Epithelial cell of proximal tubule (primary cell): ENCODE data around the gene CUL2. TPM values are rescaled to one million over a fixed set of nuclear protein-coding genes. Genes with fewer than 3 reads are reported as not detected.
A peak's percentile ranks its signal among the peaks of the same experiment; 100 is the strongest.

Source experiments
- DNase-seq: peaks from one replicate; pipeline ENCODE4 v3.0.0-alpha.2; 2011; ENCODE audit warnings: low read depth
- H3K4me3 ChIP-seq: 2 replicates; pipeline ENCODE4 v1.5.1; 2011; ENCODE audit warnings: low read depth, mild to moderate bottlenecking, low read length
- total RNA-seq: library from RNA; depleted of rRNA; stranded (reverse); fragments of >200 nt; gene quantifications from 2 replicates; pipeline ENCODE4 v1.2.3, GENCODE V29; 2015
- TF ChIP-seq, protein P1 (sequence below): conservative IDR thresholded peaks from 2 replicates; pipeline ENCODE4 v1.5.1; 2012; ENCODE audit warnings: low read depth, mild to moderate bottlenecking, low read length

CUL2 gene
- total RNA-seq, 1 donor from 2014 or later: 24.8 TPM

DNA sequence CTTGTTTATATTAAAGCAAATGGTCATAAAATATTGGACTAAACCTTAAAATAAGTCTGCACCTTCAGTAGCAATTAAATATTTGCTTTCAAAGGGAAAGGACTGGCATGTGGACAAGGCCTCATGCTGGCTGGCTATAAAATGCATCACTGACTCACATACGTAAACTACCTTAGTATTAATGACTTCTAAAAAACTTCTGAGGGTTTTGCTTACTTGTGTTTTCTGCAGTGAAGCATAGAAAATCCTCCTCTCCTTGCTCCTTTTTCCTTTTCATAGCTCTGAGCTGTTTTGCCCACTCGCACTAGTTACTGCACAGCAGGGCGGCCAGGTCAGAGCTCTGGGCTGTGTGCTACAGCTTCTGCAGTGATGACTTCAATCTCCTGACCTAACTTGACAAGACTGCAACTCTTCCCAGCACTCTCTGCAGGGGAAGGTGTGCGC lies 82.3 kb downstream of the CUL2 start:
- TF ChIP-seq, protein P1, sequence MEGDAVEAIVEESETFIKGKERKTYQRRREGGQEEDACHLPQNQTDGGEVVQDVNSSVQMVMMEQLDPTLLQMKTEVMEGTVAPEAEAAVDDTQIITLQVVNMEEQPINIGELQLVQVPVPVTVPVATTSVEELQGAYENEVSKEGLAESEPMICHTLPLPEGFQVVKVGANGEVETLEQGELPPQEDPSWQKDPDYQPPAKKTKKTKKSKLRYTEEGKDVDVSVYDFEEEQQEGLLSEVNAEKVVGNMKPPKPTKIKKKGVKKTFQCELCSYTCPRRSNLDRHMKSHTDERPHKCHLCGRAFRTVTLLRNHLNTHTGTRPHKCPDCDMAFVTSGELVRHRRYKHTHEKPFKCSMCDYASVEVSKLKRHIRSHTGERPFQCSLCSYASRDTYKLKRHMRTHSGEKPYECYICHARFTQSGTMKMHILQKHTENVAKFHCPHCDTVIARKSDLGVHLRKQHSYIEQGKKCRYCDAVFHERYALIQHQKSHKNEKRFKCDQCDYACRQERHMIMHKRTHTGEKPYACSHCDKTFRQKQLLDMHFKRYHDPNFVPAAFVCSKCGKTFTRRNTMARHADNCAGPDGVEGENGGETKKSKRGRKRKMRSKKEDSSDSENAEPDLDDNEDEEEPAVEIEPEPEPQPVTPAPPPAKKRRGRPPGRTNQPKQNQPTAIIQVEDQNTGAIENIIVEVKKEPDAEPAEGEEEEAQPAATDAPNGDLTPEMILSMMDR: no peak
- no peak for DNase-seq
- no peak overlapping the region for H3K4me3 ChIP-seq

GRCh38 chr10:35006836-35007235 lies 83.3 kb downstream of the CUL2 start:
- H3K4me3 ChIP-seq: no peak overlapping the region
- DNase-seq: no peak
- TF ChIP-seq, protein P1: no peak

GRCh38 chr10:35005868-35006267 lies 84.3 kb downstream of the CUL2 start:
- DNase-seq: peak; percentile 55
- no peak overlapping the region for H3K4me3 ChIP-seq
- TF ChIP-seq, protein P1: no peak

DNA sequence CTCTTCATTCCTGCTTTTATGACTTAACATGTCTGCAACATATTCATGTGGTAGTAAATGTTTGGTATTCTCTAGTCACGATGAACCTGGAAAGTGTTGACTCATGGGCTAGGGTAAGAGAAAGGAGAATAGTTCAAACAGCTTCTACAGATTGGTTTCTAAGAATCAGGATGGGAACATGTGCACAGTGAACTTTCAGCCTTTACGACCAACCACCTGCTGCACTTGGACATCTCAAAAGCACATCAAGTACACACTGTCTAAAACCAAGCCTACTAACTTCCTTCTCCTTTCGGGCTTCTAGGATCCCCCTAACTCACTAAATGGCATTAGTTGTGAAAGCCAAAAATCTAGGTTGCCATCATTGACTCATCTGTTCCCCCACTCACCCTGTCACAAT lies 85.5 kb downstream of the CUL2 start:
- TF ChIP-seq, protein P1: no peak
- DNase-seq: no peak
- no peak overlapping the region for H3K4me3 ChIP-seq

DNA sequence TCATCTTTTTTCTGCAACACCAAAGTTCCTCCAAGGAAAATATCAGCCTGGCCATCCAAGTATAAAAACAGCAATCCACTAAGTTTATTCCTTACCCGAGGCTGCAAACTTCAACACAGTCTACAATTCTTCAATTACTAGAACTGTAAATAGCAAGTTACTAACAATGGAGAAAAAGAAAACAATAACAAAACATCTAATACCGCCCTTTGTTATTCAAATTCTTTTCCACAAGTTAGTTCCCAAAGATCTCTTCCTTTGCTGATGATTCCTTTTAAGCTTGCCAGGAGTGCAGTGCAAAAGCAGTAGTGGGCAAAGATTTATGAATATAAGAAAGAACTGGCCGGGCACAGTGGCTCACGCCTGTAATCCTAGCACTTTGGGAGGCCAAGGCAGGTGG lies 86.2 kb downstream of the CUL2 start:
- TF ChIP-seq, protein P1: no peak
- no peak overlapping the region for H3K4me3 ChIP-seq
- DNase-seq: no peak

DNA sequence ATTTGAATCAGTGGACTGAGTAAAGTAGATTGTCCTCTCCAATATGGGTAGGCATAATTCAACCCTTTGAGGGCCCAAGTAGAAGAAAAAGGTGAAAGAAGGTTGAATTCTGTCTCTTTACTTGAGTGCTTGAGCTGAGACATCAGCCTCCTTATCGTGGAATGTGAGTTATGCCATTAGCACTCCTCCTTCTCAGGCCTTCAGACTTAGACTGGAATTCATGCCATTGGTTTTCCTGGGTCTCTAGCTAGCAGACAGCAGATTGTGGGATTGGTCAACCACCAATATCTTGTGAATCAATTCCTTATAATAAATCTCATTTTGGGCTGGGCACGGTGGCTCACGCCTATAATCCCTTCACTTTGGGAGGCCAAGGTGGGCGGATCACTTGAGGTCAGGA lies 89.2 kb downstream of the CUL2 start:
- TF ChIP-seq, protein P1: no peak
- no peak overlapping the region for H3K4me3 ChIP-seq
- no peak for DNase-seq

- no peak for DNase-seq
- TF ChIP-seq, protein P1: no peak
- no peak overlapping the region for H3K4me3 ChIP-seq
These were observed 90.6 kb downstream of the CUL2 start for GRCh38 chr10:34999532-34999931.
